Neural progenitor cell (in vitro differentiated cells): ENCODE measurements around the gene UHMK1. TPM values are rescaled to one million over a fixed set of nuclear protein-coding genes. Genes with fewer than 3 reads are reported as not detected.

ENCODE experiments used
- DNase-seq: peaks from one replicate; pipeline ENCODE4 v3.0.0-alpha.2; 2016; ENCODE audit warnings: low spot score
- H2AFZ ChIP-seq: fragments of 200-600 bp; sonication (generic); replicated peaks from 2 replicates; pipeline ENCODE4 v1.6.1; 2016; ENCODE audit warnings: antibody characterized with exemption
- H3F3A ChIP-seq: fragments of 200-600 bp; sonication (generic); 2 replicates; pipeline ENCODE4 v1.6.1; 2016; ENCODE audit warnings: antibody characterized with exemption, low read depth
- H3K27ac ChIP-seq: fragments of 200-600 bp; sonication (generic); 2 replicates; pipeline ENCODE4 v1.5.1; 2016; ENCODE audit warnings: mild to moderate bottlenecking
- H3K27me3 ChIP-seq: fragments of 200-600 bp; sonication (generic); 2 replicates; pipeline ENCODE4 v1.6.1; 2016; ENCODE audit warnings: mild to moderate bottlenecking, moderate library complexity
- H3K36me3 ChIP-seq: fragments of 200-600 bp; sonication (generic); 2 replicates; pipeline ENCODE4 v1.5.1; 2016
- H3K4me1 ChIP-seq: fragments of 200-600 bp; sonication (generic); 2 replicates; pipeline ENCODE4 v1.6.1; 2016; ENCODE audit warnings: mixed run types
- H3K4me2 ChIP-seq: fragments of 200-600 bp; sonication (generic); 2 replicates; pipeline ENCODE4 v1.6.1; 2016
- H3K4me3 ChIP-seq: fragments of 200-600 bp; sonication (generic); 2 replicates; pipeline ENCODE4 v1.5.1; 2016
- H3K79me2 ChIP-seq: fragments of 200-600 bp; sonication (generic); 2 replicates; pipeline ENCODE4 v1.6.1; 2016; ENCODE audit warnings: low read depth
- H3K9ac ChIP-seq: fragments of 200-600 bp; sonication (generic); 2 replicates; pipeline ENCODE4 v1.6.1; 2016
- H3K9me3 ChIP-seq: fragments of 200-600 bp; sonication (generic); 2 replicates; pipeline ENCODE4 v1.5.1; 2016; ENCODE audit warnings: low read depth
- H4K20me1 ChIP-seq: fragments of 200-600 bp; sonication (generic); 2 replicates; pipeline ENCODE4 v1.6.1; 2016; ENCODE audit warnings: low read depth
- H3K27ac Mint-ChIP-seq: 3 replicates; pipeline ENCODE4 v1.8.0; 2021; ENCODE audit warnings: mixed read lengths
- H3K27me3 Mint-ChIP-seq: 2 replicates; pipeline ENCODE4 v1.8.0; 2022; ENCODE audit warnings: low read depth, mild to moderate bottlenecking, inconsistent platforms, moderate library complexity, mixed read lengths; ENCODE audit not compliant: insufficient read depth
- H3K36me3 Mint-ChIP-seq: 3 replicates; pipeline ENCODE4 v1.8.0; 2021; ENCODE audit warnings: mixed read lengths
- H3K4me1 Mint-ChIP-seq: 3 replicates; pipeline ENCODE4 v1.8.0; 2021; ENCODE audit warnings: mixed read lengths
- H3K4me3 Mint-ChIP-seq: 3 replicates; pipeline ENCODE4 v1.8.0; 2021; ENCODE audit warnings: mild to moderate bottlenecking, moderate library complexity, mixed read lengths
- H3K9me3 Mint-ChIP-seq: 3 replicates; pipeline ENCODE4 v1.8.0; 2020; ENCODE audit warnings: mixed read lengths
- EZH2 ChIP-seq: fragments of 200-600 bp; sonication (generic); IDR thresholded peaks from 2 replicates; pipeline ENCODE4 v1.6.1; 2017; ENCODE audit warnings: antibody characterized with exemption, mild to moderate bottlenecking, moderate library complexity
- EZH2phosphoT487 ChIP-seq: fragments of 200-600 bp; sonication (generic); IDR thresholded peaks from 2 replicates; pipeline ENCODE4 v1.6.1; 2017; ENCODE audit warnings: antibody characterized with exemption
- total RNA-seq: library from RNA; depleted of rRNA; stranded (reverse); fragments of >200 nt; gene quantifications from 2 replicates; pipeline ENCODE4 v1.2.3, GENCODE V29; 2015; ENCODE audit warnings: low replicate concordance
- TF ChIP-seq, protein P1 (sequence below): fragments of 200-600 bp; sonication (generic); IDR thresholded peaks from 2 replicates; pipeline ENCODE4 v1.5.1; 2017; ENCODE audit warnings: antibody characterized with exemption, mild to moderate bottlenecking

UHMK1 gene
- total RNA-seq, 1 donor from 2014 or later, result 48.8 TPM

DNA sequence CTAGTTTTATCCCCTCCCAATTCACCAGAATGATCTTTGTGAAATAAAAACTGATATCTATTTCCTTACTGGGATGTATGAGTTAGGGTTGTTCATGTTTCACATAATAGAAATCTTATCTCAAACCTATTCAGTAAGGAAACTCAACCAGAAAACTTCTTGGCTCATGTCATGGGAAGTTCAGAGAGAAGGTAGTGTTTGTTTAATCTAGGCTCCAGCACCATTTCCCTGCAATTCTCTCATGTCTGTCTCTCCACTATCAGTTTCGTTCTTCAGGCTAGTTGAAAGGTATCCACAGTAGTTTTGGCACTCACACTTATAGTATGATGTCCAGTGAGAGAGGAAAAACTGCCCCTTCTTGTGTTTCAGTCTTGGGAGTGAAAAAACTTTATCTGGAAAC lies 34.6 kb upstream of the UHMK1 start:
- Histone ChIP-seq H3K4me1 (no peaks in the 10 kb centered on the region), H3K79me2 (no peaks in the 10 kb centered on the region), H3K36me3 (no peaks in the 10 kb centered on the region), H3K27ac (no peak overlapping the region), H3K9me3 (no peaks in the 10 kb centered on the region), H3F3A (no peaks in the 10 kb centered on the region), H3K27me3 (no peaks in the 10 kb centered on the region), H3K4me2 (no peak overlapping the region), H3K9ac (no peak overlapping the region), H4K20me1 (no peaks in the 10 kb centered on the region), H2AFZ (no peak overlapping the region), H3K4me3 (no peak overlapping the region)
- H3K4me1 Mint-ChIP-seq, result peaks cover 3% of the 10 kb centered on the region
- H3K27me3 Mint-ChIP-seq, result peaks cover 4% of the 10 kb centered on the region
- no peak overlapping the region for H3K27ac Mint-ChIP-seq
- H3K4me3 Mint-ChIP-seq, result no peak overlapping the region
- no peaks in the 10 kb centered on the region for H3K36me3 Mint-ChIP-seq
- TF ChIP-seq EZH2phosphoT487 (no peak), EZH2 (no peak)
- TF ChIP-seq, protein P1, sequence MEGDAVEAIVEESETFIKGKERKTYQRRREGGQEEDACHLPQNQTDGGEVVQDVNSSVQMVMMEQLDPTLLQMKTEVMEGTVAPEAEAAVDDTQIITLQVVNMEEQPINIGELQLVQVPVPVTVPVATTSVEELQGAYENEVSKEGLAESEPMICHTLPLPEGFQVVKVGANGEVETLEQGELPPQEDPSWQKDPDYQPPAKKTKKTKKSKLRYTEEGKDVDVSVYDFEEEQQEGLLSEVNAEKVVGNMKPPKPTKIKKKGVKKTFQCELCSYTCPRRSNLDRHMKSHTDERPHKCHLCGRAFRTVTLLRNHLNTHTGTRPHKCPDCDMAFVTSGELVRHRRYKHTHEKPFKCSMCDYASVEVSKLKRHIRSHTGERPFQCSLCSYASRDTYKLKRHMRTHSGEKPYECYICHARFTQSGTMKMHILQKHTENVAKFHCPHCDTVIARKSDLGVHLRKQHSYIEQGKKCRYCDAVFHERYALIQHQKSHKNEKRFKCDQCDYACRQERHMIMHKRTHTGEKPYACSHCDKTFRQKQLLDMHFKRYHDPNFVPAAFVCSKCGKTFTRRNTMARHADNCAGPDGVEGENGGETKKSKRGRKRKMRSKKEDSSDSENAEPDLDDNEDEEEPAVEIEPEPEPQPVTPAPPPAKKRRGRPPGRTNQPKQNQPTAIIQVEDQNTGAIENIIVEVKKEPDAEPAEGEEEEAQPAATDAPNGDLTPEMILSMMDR, result no peak
- no peak for DNase-seq
- peaks cover 10% of the 10 kb centered on the region for H3K9me3 Mint-ChIP-seq

DNA sequence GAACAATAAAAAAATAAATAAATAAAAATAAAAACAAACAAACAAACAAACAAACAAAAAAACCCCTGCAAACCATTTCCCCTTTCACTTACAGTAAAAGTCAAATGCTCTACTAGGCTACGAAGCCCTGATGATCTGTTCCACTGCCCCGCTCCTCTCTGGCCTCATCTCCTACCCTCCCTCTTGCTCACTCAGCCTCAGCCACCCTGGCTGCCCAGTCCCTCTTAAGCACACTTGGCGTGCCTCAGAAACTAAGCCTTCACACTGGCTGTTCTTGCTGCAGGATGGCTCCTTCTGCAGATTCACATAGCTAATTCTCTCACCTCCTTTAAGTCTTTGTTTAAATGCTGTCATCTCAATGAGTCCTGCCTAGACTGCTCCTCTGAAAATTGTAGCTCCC lies 30.8 kb upstream of the UHMK1 start:
- no peak overlapping the region for H3K27ac Mint-ChIP-seq
- Histone ChIP-seq H3K9me3 (no peaks in the 10 kb centered on the region), H3K4me2 (no peak overlapping the region), H3F3A (no peaks in the 10 kb centered on the region), H4K20me1 (no peaks in the 10 kb centered on the region), H3K4me1 (no peaks in the 10 kb centered on the region), H3K9ac (no peak overlapping the region), H3K79me2 (no peaks in the 10 kb centered on the region), H3K27me3 (no peaks in the 10 kb centered on the region), H3K36me3 (no peaks in the 10 kb centered on the region), H2AFZ (no peak overlapping the region), H3K4me3 (no peak overlapping the region), H3K27ac (no peak overlapping the region)
- peaks cover 3% of the 10 kb centered on the region for H3K4me1 Mint-ChIP-seq
- peaks cover 5% of the 10 kb centered on the region for H3K27me3 Mint-ChIP-seq
- no peak overlapping the region for H3K4me3 Mint-ChIP-seq
- no peaks in the 10 kb centered on the region for H3K36me3 Mint-ChIP-seq
- TF ChIP-seq, protein P1, result no peak
- TF ChIP-seq EZH2phosphoT487, result no peak
- TF ChIP-seq EZH2, result no peak
- peaks cover 10% of the 10 kb centered on the region for H3K9me3 Mint-ChIP-seq
- no peak for DNase-seq

DNA sequence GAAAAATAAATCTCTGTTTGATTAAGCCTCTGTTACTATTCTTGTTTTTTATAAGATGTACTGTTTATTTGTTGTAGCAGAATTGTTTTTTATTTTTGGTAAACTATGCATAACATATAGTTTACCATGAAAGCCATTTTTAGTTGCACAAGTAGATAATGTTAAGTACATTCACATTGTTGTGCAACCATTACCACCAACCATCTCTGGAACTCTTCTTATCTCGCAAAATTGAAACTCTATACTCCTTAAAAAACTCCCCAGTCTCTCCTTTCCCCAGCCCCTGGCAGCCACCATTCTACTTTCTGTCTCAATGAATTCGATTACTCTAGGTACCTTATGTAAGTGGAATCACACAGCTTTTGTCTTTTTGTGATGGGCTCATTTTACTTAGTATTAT lies 27.4 kb upstream of the UHMK1 start:
- Histone ChIP-seq H3K36me3 (no peaks in the 10 kb centered on the region), H3K79me2 (no peaks in the 10 kb centered on the region), H3K27me3 (no peaks in the 10 kb centered on the region), H3F3A (no peaks in the 10 kb centered on the region), H3K4me3 (no peak overlapping the region), H3K27ac (no peak overlapping the region), H3K9ac (no peak overlapping the region), H3K9me3 (no peaks in the 10 kb centered on the region), H3K4me1 (no peaks in the 10 kb centered on the region), H3K4me2 (no peak overlapping the region), H2AFZ (peak overlapping the region; percentile 34), H4K20me1 (no peaks in the 10 kb centered on the region)
- Mint-ChIP-seq H3K27ac (no peak overlapping the region), H3K27me3 (peaks cover 3% of the 10 kb centered on the region), H3K4me1 (peaks cover 3% of the 10 kb centered on the region), H3K36me3 (no peaks in the 10 kb centered on the region), H3K4me3 (no peak overlapping the region), H3K9me3 (peaks cover 7% of the 10 kb centered on the region)
- TF ChIP-seq EZH2phosphoT487 (no peak), EZH2 (no peak)
- TF ChIP-seq, protein P1, result no peak
- no peak for DNase-seq
